Measurements from ENCODE around the gene MRPS25. TPM values are rescaled to one million over a fixed set of nuclear protein-coding genes. Genes with fewer than 3 reads are reported as not detected.

The MRPS25 gene
- total and polyA plus RNA-seq, 9 of the 15 experiments (the other 6 are each of a cell fraction or from before 2014, with no cell fraction given), result 34.3 to 129 (median 78.2) TPM

GRCh38 chr3:15091575-15091974 lies 26.5 kb upstream of the MRPS25 start:
- Histone ChIP-seq H4K20me1 (replicated peaks; ENCODE audit: control insufficient read depth, insufficient read depth, low read length) (no peaks in the 10 kb centered on the region), H3K4me1 (replicated peaks in 1 of 2; ENCODE audit: control insufficient read depth in 2 of 2, insufficient read depth in 2 of 2, low read length in 2 of 2) (no peaks in the 10 kb centered on the region), H3K36me3 (ENCODE audit: control insufficient read depth, insufficient read depth, low read length) (peaks cover 77% of the 10 kb centered on the region), H2AFZ (ENCODE audit: low read depth, low read length) (no peak overlapping the region), H3K27ac (ENCODE audit: extremely low read depth, low read depth, low read length) (no peak overlapping the region), H3K27me3 (ENCODE audit: control insufficient read depth in 2 of 2, insufficient read depth in 2 of 2, low read length in 2 of 2) (no peaks in the 10 kb centered on the region), H3K9ac (ENCODE audit: insufficient read depth in 1 of 2, low read depth in 2 of 2, low read length in 2 of 2) (no peak overlapping the region; a peak in 1 of 4 replicates), H3K9me3 (replicated peaks; ENCODE audit: control insufficient read depth, insufficient read depth, low read depth, low read length) (no peaks in the 10 kb centered on the region), H3K79me2 (ENCODE audit: control insufficient read depth, insufficient read depth, low read length) (0 out of 3 replicates have a peak, but pooled peaks cover 5% of the 10 kb centered on the region), H3K4me3 (no peak overlapping the region), H3K9me1 (ENCODE audit: control insufficient read depth, insufficient read depth, low read length) (no peaks in the 10 kb centered on the region), H3K4me2 (ENCODE audit: insufficient read depth, low read length) (no peak overlapping the region)
- no TSS peak for BruUV-seq (replicated peaks)
- TF ChIP-seq ZNF644 (tag; IDR thresholded peaks at IDR 0.05; ENCODE audit: low read depth) (no peak), POLR2A (conservative IDR thresholded peaks at IDR 0.05) (0 out of 2 replicates have a peak, but pooled peaks have one; percentile 24)
- WGBS (ENCODE audit: insufficient coverage, low coverage, missing lambda C conversion rate), result 87% methylated on average over 5 of the region's 5 CpGs
- FAIRE-seq (no peak), DNase-seq (ENCODE audit: extremely low read depth in 1 of 4, low spot score in 3 of 4) (no peak), ATAC-seq (peak; percentile 36; the same call in 2 of the 3 replicates)
- ChIA-PET CTCF (ENCODE audit: low intra/inter-chr PET ratio) (no interaction called here), POLR2A (interaction anchor here (0.6 to 5.0 kb wide), 6 partner anchors 10 to 899 kb away, joined by 3 to 24 read pairs (median 4); no protein-coding TSS in a partner anchor)
- in situ Hi-C loops (cut with MboI) (no loop called here), intact Hi-C loops (cut with micrococcal nuclease) (no loop called here)

GRCh38 chr3:15089201-15089600 lies 24.1 kb upstream of the MRPS25 start:
- Histone ChIP-seq H3K9ac (ENCODE audit: insufficient read depth in 1 of 2, low read depth in 2 of 2, low read length in 2 of 2) (no peak overlapping the region), H3K4me2 (ENCODE audit: insufficient read depth, low read length) (no peak overlapping the region), H3K27me3 (ENCODE audit: control insufficient read depth in 2 of 2, insufficient read depth in 2 of 2, low read length in 2 of 2) (no peaks in the 10 kb centered on the region), H3K4me3 (no peak overlapping the region), H3K79me2 (ENCODE audit: control insufficient read depth, insufficient read depth, low read length) (no peaks in the 10 kb centered on the region), H3K36me3 (ENCODE audit: control insufficient read depth, insufficient read depth, low read length) (peaks cover 76% of the 10 kb centered on the region), H4K20me1 (replicated peaks; ENCODE audit: control insufficient read depth, insufficient read depth, low read length) (no peaks in the 10 kb centered on the region), H2AFZ (ENCODE audit: low read depth, low read length) (no peak overlapping the region), H3K9me3 (replicated peaks; ENCODE audit: control insufficient read depth, insufficient read depth, low read depth, low read length) (no peaks in the 10 kb centered on the region), H3K27ac (ENCODE audit: extremely low read depth, low read depth, low read length) (no peak overlapping the region), H3K9me1 (ENCODE audit: control insufficient read depth, insufficient read depth, low read length) (no peaks in the 10 kb centered on the region), H3K4me1 (replicated peaks in 1 of 2; ENCODE audit: control insufficient read depth in 2 of 2, insufficient read depth in 2 of 2, low read length in 2 of 2) (no peaks in the 10 kb centered on the region)
- no peak for DNase-seq (ENCODE audit: extremely low read depth in 1 of 4, low spot score in 3 of 4)
- intact Hi-C loops (cut with micrococcal nuclease) (no loop called here), in situ Hi-C loops (cut with MboI) (no loop called here)
- ATAC-seq, result no peak
- CTCF ChIA-PET (ENCODE audit: low intra/inter-chr PET ratio), result no interaction called here
- no peak for FAIRE-seq
- 67% methylated on average over 1 of the region's 1 CpG for WGBS (ENCODE audit: insufficient coverage, low coverage, missing lambda C conversion rate)
- no TSS peak for BruUV-seq (replicated peaks)
- POLR2A ChIA-PET, result interaction anchor here (0.5 to 5.0 kb wide), 3 partner anchors 8 to 1440 kb away, joined by 3 to 24 read pairs (median 3); no protein-coding TSS in a partner anchor
- TF ChIP-seq TCF7L2 (IDR thresholded peaks at IDR 0.05; ENCODE audit: low read depth, low read length) (no peak), ZBTB12 (CRISPR knock-in tag; IDR thresholded peaks at IDR 0.05) (no peak), BHLHE40 (IDR thresholded peaks at IDR 0.05; ENCODE audit: low read length) (no peak), ZNF121 (CRISPR knock-in tag; conservative IDR thresholded peaks at IDR 0.05) (no peak), GATA2 (CRISPR knock-in tag; IDR thresholded peaks at IDR 0.05) (no peak), PYGO2 (tag; IDR thresholded peaks at IDR 0.05) (no peak), TSC22D4 (tag; IDR thresholded peaks at IDR 0.05) (no peak), ZBTB11 (CRISPR knock-in tag; IDR thresholded peaks at IDR 0.05) (no peak), SIX5 (IDR thresholded peaks at IDR 0.05; ENCODE audit: borderline replicate concordance in 1 of 2, insufficient read depth in 1 of 2, low read depth in 1 of 2, low read length in 2 of 2) (no peak)

All from K562 (cell line).